Right renal cortex interstitium (tissue), 3 donors: ENCODE measurements around the gene HTT-AS. TPM values are rescaled to one million over a fixed set of nuclear protein-coding genes. Genes with fewer than 3 reads are reported as not detected.
A peak's percentile ranks its signal among the peaks of the same experiment; 100 is the strongest.
"Not testable (repeated sequence)": the region's sequence is repeated elsewhere in the genome, so short reads cannot be mapped to it uniquely, and the experiment has no call there.

ENCODE experiments used
- DNase-seq, 3 donors: peaks; one replicate each; pipeline ENCODE4 v3.0.0-alpha.2; 2013; ENCODE audit warnings: low read depth in 3 of 3, low spot score in 2 of 3
- polyA plus RNA-seq, 3 donors: library from polyadenylated mRNA; unstranded; fragments of 120-200 nt; gene quantifications; one replicate each; pipeline ENCODE4 v1.2.1, GENCODE V29; 2013; ENCODE audit not compliant: insufficient read length in 3 of 3

HTT-AS gene
- polyA plus RNA-seq, 3 donors = not detected

- no peak for DNase-seq
These were observed 20.1 kb downstream of the HTT-AS start for GRCh38 chr4:3054169-3054759.

- not testable (repeated sequence) for DNase-seq
These were observed 23.0 kb downstream of the HTT-AS start for GRCh38 chr4:3051141-3051897.

- peak in 1 of 3 donors; percentile 24 for DNase-seq
These were observed 26.7 kb downstream of the HTT-AS start for GRCh38 chr4:3047464-3048286.

GRCh38 chr4:3046623-3047022 lies 27.7 kb downstream of the HTT-AS start:
- no peak for DNase-seq

GRCh38 chr4:3046162-3046561 lies 28.2 kb downstream of the HTT-AS start:
- no peak for DNase-seq

GRCh38 chr4:3044870-3045819 lies 29.2 kb downstream of the HTT-AS start:
- DNase-seq = no peak

- no peak for DNase-seq
These were observed 30.9 kb downstream of the HTT-AS start for GRCh38 chr4:3043282-3044020.

GRCh38 chr4:3042226-3042625 lies 32.1 kb downstream of the HTT-AS start:
- no peak for DNase-seq

GRCh38 chr4:3041192-3042142 lies 32.9 kb downstream of the HTT-AS start:
- DNase-seq = peak in 2 of 3 donors; percentile 5 to 24

GRCh38 chr4:3040452-3041191 lies 33.7 kb downstream of the HTT-AS start:
- no peak for DNase-seq

- DNase-seq = no peak
These were observed 34.5 kb downstream of the HTT-AS start for GRCh38 chr4:3039706-3040366.

- no peak for DNase-seq
These were observed 36.3 kb downstream of the HTT-AS start for GRCh38 chr4:3037957-3038461.

GRCh38 chr4:3036131-3036952 lies 38.0 kb downstream of the HTT-AS start:
- no peak for DNase-seq

- DNase-seq = no peak
These were observed 38.7 kb downstream of the HTT-AS start for GRCh38 chr4:3035674-3036073.

- no peak for DNase-seq
These were observed 39.1 kb downstream of the HTT-AS start for GRCh38 chr4:3035249-3035648.

- no peak for DNase-seq
These were observed 40.1 kb downstream of the HTT-AS start for GRCh38 chr4:3034231-3034630.
